ENCODE measurements around the gene CADPS2.

DNA sequence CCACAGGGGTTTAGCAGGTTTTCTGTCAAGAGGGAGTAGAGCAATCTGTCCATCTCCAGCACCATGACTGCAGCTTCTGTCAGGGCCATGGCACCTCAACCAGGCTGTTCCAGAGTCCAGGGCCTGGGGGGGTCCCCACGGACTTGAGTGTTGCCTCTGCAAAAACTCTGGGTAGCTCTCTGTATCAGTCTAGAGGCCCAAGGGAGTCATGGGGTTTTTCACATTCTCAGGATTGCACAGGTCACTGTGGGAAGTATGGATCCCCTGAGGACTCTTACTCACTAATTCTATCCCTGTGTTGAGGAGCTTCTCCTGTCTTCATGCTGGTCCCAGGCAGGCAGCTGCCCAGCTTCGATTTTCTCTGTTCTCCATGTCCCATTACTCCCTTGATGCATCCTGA is 247.8 kb downstream of the CADPS2 start:
- TF ChIP-seq, protein P1, sequence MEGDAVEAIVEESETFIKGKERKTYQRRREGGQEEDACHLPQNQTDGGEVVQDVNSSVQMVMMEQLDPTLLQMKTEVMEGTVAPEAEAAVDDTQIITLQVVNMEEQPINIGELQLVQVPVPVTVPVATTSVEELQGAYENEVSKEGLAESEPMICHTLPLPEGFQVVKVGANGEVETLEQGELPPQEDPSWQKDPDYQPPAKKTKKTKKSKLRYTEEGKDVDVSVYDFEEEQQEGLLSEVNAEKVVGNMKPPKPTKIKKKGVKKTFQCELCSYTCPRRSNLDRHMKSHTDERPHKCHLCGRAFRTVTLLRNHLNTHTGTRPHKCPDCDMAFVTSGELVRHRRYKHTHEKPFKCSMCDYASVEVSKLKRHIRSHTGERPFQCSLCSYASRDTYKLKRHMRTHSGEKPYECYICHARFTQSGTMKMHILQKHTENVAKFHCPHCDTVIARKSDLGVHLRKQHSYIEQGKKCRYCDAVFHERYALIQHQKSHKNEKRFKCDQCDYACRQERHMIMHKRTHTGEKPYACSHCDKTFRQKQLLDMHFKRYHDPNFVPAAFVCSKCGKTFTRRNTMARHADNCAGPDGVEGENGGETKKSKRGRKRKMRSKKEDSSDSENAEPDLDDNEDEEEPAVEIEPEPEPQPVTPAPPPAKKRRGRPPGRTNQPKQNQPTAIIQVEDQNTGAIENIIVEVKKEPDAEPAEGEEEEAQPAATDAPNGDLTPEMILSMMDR (IDR thresholded peaks at IDR 0.05) = no peak
- TF ChIP-seq ESRRA (CRISPR knock-in tag; IDR thresholded peaks at IDR 0.05; ENCODE audit: borderline replicate concordance) = no peak
- TF ChIP-seq, protein P2, sequence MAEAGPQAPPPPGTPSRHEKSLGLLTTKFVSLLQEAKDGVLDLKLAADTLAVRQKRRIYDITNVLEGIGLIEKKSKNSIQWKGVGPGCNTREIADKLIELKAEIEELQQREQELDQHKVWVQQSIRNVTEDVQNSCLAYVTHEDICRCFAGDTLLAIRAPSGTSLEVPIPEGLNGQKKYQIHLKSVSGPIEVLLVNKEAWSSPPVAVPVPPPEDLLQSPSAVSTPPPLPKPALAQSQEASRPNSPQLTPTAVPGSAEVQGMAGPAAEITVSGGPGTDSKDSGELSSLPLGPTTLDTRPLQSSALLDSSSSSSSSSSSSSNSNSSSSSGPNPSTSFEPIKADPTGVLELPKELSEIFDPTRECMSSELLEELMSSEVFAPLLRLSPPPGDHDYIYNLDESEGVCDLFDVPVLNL (CRISPR knock-in tag; IDR thresholded peaks at IDR 0.05; ENCODE audit: borderline replicate concordance, low read depth) = no peak
- TF ChIP-seq, protein P3, sequence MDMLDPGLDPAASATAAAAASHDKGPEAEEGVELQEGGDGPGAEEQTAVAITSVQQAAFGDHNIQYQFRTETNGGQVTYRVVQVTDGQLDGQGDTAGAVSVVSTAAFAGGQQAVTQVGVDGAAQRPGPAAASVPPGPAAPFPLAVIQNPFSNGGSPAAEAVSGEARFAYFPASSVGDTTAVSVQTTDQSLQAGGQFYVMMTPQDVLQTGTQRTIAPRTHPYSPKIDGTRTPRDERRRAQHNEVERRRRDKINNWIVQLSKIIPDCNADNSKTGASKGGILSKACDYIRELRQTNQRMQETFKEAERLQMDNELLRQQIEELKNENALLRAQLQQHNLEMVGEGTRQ (CRISPR knock-in tag; IDR thresholded peaks at IDR 0.05) = no peak
- no peak for TF ChIP-seq JUN (CRISPR knock-in tag; IDR thresholded peaks at IDR 0.05)
- TF ChIP-seq CREM (CRISPR knock-in tag; IDR thresholded peaks at IDR 0.05) = no peak
- no peak for TF ChIP-seq NFYB (CRISPR knock-in tag; conservative IDR thresholded peaks at IDR 0.05; ENCODE audit: low read depth)
- no peak for TF ChIP-seq TEAD1 (CRISPR knock-in tag; IDR thresholded peaks at IDR 0.05)

Measured in WTC11 (cell line).